HG02610 (cell line): Measurements from ENCODE around the gene OR4E2.
"Not testable (repeated sequence)": the region's sequence is repeated elsewhere in the genome, so short reads cannot be mapped to it uniquely, and the experiment has no call there.

Source experiments
- ATAC-seq: cut with Tn5 transposase; IDR thresholded peaks from one replicate; pipeline ENCODE4 v1.9.1; 2021; ENCODE audit warnings: mild to moderate bottlenecking, moderate library complexity; ENCODE audit not compliant: unreplicated experiment

The OR4E2 gene

GRCh38 chr14:21694425-21694824 lies 40.8 kb downstream of the OR4E2 start:
- no peak for ATAC-seq

GRCh38 chr14:21697662-21698061 lies 44.0 kb downstream of the OR4E2 start:
- ATAC-seq = not testable (repeated sequence)

GRCh38 chr14:21698538-21698937 lies 44.9 kb downstream of the OR4E2 start:
- not testable (repeated sequence) for ATAC-seq

GRCh38 chr14:21699551-21699950 lies 45.9 kb downstream of the OR4E2 start:
- no peak for ATAC-seq

- no peak for ATAC-seq
Measured at GRCh38 chr14:21702316-21702715, 48.7 kb downstream of the OR4E2 start.

GRCh38 chr14:21703357-21704326 lies 50.0 kb downstream of the OR4E2 start:
- ATAC-seq = no peak

GRCh38 chr14:21704338-21704737 lies 50.7 kb downstream of the OR4E2 start:
- ATAC-seq = no peak

GRCh38 chr14:21711360-21711961 lies 57.8 kb downstream of the OR4E2 start:
- ATAC-seq = no peak

- no peak for ATAC-seq
Measured at GRCh38 chr14:21712036-21712435, 58.4 kb downstream of the OR4E2 start.

- ATAC-seq = no peak
Measured at GRCh38 chr14:21714318-21714929, 60.8 kb downstream of the OR4E2 start.
